HCT116 (cell line): ENCODE results near the gene KASH5. TPM values are rescaled to one million over a fixed set of nuclear protein-coding genes. Genes with fewer than 3 reads are reported as not detected.

Source experiments
- ATAC-seq: fragments of 200-7000 bp; cut with Tn5 transposase; 2 replicates; pipeline ENCODE4 v1.9.1; 2020; ENCODE audit warnings: mild to moderate bottlenecking, moderate library complexity
- BruUV-seq: library from RNA; stranded (reverse); fragments of 400-500 nt; replicated peaks from 2 replicates; lab custom pipeline; 2021; lab: Mats Ljungman, UMichigan
- CTCF ChIA-PET: fragments of 300-600 bp; sonication (Branson Sonifier 250); formaldehyde crosslinking; loops from one replicate; lab custom pipeline; 2021; ENCODE audit warnings: antibody characterized with exemption; lab: Charles Lee
- POLR2A ChIA-PET: fragments of 300-600, 350-600 bp; sonication (Branson Sonifier 250); formaldehyde crosslinking; loops from one replicate; lab custom pipeline; 2021; ENCODE audit warnings: antibody characterized with exemption; lab: Charles Lee
- RAD21 ChIA-PET, 2 experiments: fragments of 300-600 bp; sonication (Branson Sonifier 250); formaldehyde crosslinking; loops; one replicate each; lab custom pipeline; 2023; ENCODE audit warnings: low total read pairs in 2 of 2; ENCODE audit not compliant: uncharacterized antibody in 2 of 2, unreplicated experiment in 2 of 2, low non-redundant PET in 1 of 2; lab: Charles Lee
- DNase-seq: peaks from one replicate; pipeline ENCODE4 v3.0.0-alpha.2; 2010; ENCODE audit warnings: low read depth, low spot score
- H2AFZ ChIP-seq: fragments of 200-600 bp; shearing (Covaris generic), sonication (generic); 2 replicates; pipeline ENCODE4 v1.6.1; 2017; ENCODE audit warnings: low read depth, mixed run types, mixed read lengths, antibody characterized with exemption, low read length; ENCODE audit not compliant: poor library complexity, severe bottlenecking
- H3K27ac ChIP-seq: 2 replicates; pipeline ENCODE4 v1.5.1; 2012; ENCODE audit warnings: low read depth, low read length
- H3K27me3 ChIP-seq: fragments of 200-600 bp; sonication (generic); 2 replicates; pipeline ENCODE4 v1.6.1; 2016; ENCODE audit warnings: mixed run types, low read length, mixed read lengths; ENCODE audit not compliant: insufficient read depth
- H3K36me3 ChIP-seq, 2 experiments: fragments of 200-500 bp in 1 of 2; fragments of 200-600 bp in 1 of 2; sonication (Bioruptor generic) in 1 of 2; sonication (generic) in 1 of 2; 2 replicates each; pipeline versions ENCODE4 v1.5.1 to v1.6.1; 2014 to 2016; ENCODE audit warnings: low read length in 2 of 2, inconsistent platforms in 1 of 2, mixed read lengths in 1 of 2, mixed run types in 1 of 2; ENCODE audit not compliant: insufficient read depth in 2 of 2, control insufficient read depth in 1 of 2
- H3K4me1 ChIP-seq, 2 experiments: fragments of 200-600 bp in 1 of 2; sonication (generic) in 1 of 2; 2 replicates each; pipeline versions ENCODE4 v1.5.1 to v1.6.1; 2012 to 2017; ENCODE audit warnings: low read length in 2 of 2, inconsistent platforms in 1 of 2, mild to moderate bottlenecking in 1 of 2, mixed read lengths in 1 of 2, mixed run types in 1 of 2, moderate library complexity in 1 of 2; ENCODE audit not compliant: insufficient read depth in 2 of 2, control insufficient read depth in 1 of 2
- H3K4me2 ChIP-seq: fragments of 200-600 bp; sonication (generic); 2 replicates; pipeline ENCODE4 v1.6.1; 2017; ENCODE audit warnings: mixed run types, low read length, mixed read lengths
- H3K4me3 ChIP-seq, 2 experiments: fragments of 200-600 bp in 1 of 2; sonication (generic) in 1 of 2; replicated peaks in 1 of 2; 2 replicates each; pipeline ENCODE4 v1.5.1; 2011 to 2016; ENCODE audit warnings: low read length in 2 of 2, control low read depth in 1 of 2, low read depth in 1 of 2, mild to moderate bottlenecking in 1 of 2, mixed read lengths in 1 of 2, mixed run types in 1 of 2
- H3K79me2 ChIP-seq: fragments of 200-600 bp; sonication (generic); 2 replicates; pipeline ENCODE4 v1.6.1; 2017; ENCODE audit warnings: mild to moderate bottlenecking, mixed run types, low read length, moderate library complexity, mixed read lengths; ENCODE audit not compliant: insufficient read depth
- H3K9ac ChIP-seq: fragments of 200-600 bp; sonication (generic); 2 replicates; pipeline ENCODE4 v1.6.1; 2016; ENCODE audit warnings: low read length, mixed read lengths
- H3K9me2 ChIP-seq: fragments of 200-600 bp; sonication (generic), shearing (Covaris generic); 2 replicates; pipeline ENCODE4 v1.6.1; 2017; ENCODE audit warnings: mixed run types, mild to moderate bottlenecking, moderate library complexity; ENCODE audit not compliant: insufficient read depth
- H3K9me3 ChIP-seq, 2 experiments: fragments of 200-500 bp in 1 of 2; fragments of 200-600 bp in 1 of 2; sonication (Bioruptor generic) in 1 of 2; sonication (generic) in 1 of 2; 2 replicates each; pipeline ENCODE4 v1.6.1; 2014 to 2017; ENCODE audit warnings: low read length in 2 of 2, mixed read lengths in 2 of 2, inconsistent platforms in 1 of 2, low read depth in 1 of 2, mild to moderate bottlenecking in 1 of 2, mixed run types in 1 of 2, moderate library complexity in 1 of 2; ENCODE audit not compliant: control insufficient read depth in 1 of 2, insufficient read depth in 1 of 2
- H4K20me1 ChIP-seq: fragments of 200-600 bp; sonication (generic), shearing (Covaris generic); 2 replicates; pipeline ENCODE4 v1.6.1; 2017; ENCODE audit warnings: mixed run types, mild to moderate bottlenecking, moderate library complexity; ENCODE audit not compliant: insufficient read depth
- CBX3 ChIP-seq: IDR thresholded peaks from 2 replicates; pipeline ENCODE4 v1.6.1; 2012; ENCODE audit warnings: low read depth
- CEBPB ChIP-seq: IDR thresholded peaks from 2 replicates; pipeline ENCODE4 v1.6.1; 2012; ENCODE audit warnings: low read depth
- CTCF ChIP-seq, 3 experiments: fragments of 200-600 bp in 1 of 3; sonication (generic) in 1 of 3; IDR thresholded peaks in 2 of 3; conservative IDR thresholded peaks in 1 of 3; 2 replicates each; pipeline ENCODE4 v1.5.1; 2012 to 2017; ENCODE audit warnings: low read depth in 2 of 3, low read length in 2 of 3, antibody characterized with exemption in 1 of 3, borderline replicate concordance in 1 of 3, control low read depth in 1 of 3, mild to moderate bottlenecking in 1 of 3, mixed read lengths in 1 of 3, mixed run types in 1 of 3, moderate library complexity in 1 of 3; ENCODE audit not compliant: insufficient read depth in 1 of 3
- EGR1 ChIP-seq: IDR thresholded peaks from 2 replicates; pipeline ENCODE4 v1.6.1; 2012; ENCODE audit warnings: low read depth
- ELF1 ChIP-seq: IDR thresholded peaks from 2 replicates; pipeline ENCODE4 v1.6.1; 2012; ENCODE audit warnings: low read depth, borderline replicate concordance
- EZH2 ChIP-seq: fragments of 200-600 bp; sonication (generic); IDR thresholded peaks from 2 replicates; pipeline ENCODE4 v1.6.1; 2017; ENCODE audit warnings: antibody characterized with exemption, mixed run types
- EZH2phosphoT487 ChIP-seq: fragments of 200-600 bp; IDR thresholded peaks from 2 replicates; pipeline ENCODE4 v1.6.1; 2018; ENCODE audit warnings: antibody characterized with exemption, borderline replicate concordance
- FOSL1 ChIP-seq: IDR thresholded peaks from 2 replicates; pipeline ENCODE4 v1.6.1; 2012; ENCODE audit warnings: low read depth
- JUND ChIP-seq: IDR thresholded peaks from 2 replicates; pipeline ENCODE4 v1.6.1; 2012
- MAX ChIP-seq: IDR thresholded peaks from 2 replicates; pipeline ENCODE4 v1.6.1; 2012
- POLR2A ChIP-seq: IDR thresholded peaks from 2 replicates; pipeline ENCODE4 v1.7.0; 2011; ENCODE audit warnings: borderline replicate concordance; ENCODE audit not compliant: insufficient read depth, insufficient read length; ENCODE audit errors: extremely low read depth
- POLR2AphosphoS5 ChIP-seq: IDR thresholded peaks from 2 replicates; pipeline ENCODE4 v1.6.1; 2011; ENCODE audit warnings: mild to moderate bottlenecking, low read depth, low read length, moderate library complexity
- RAD21 ChIP-seq: IDR thresholded peaks from 2 replicates; pipeline ENCODE4 v1.6.1; 2012; ENCODE audit warnings: low read depth, mild to moderate bottlenecking
- SIN3A ChIP-seq: IDR thresholded peaks from 2 replicates; pipeline ENCODE4 v1.6.1; 2012; ENCODE audit warnings: low read depth
- SP1 ChIP-seq: IDR thresholded peaks from 2 replicates; pipeline ENCODE4 v1.6.1; 2012; ENCODE audit warnings: low read depth
- SRF ChIP-seq: IDR thresholded peaks from 2 replicates; pipeline ENCODE4 v1.6.1; 2012; ENCODE audit warnings: low read depth
- TCF7L2 ChIP-seq: IDR thresholded peaks from 2 replicates; pipeline ENCODE4 v1.7.0; 2011; ENCODE audit warnings: borderline replicate concordance, inconsistent platforms; ENCODE audit not compliant: insufficient read depth, insufficient read length; ENCODE audit errors: extremely low read depth
- YY1 ChIP-seq: IDR thresholded peaks from 2 replicates; pipeline ENCODE4 v1.6.1; 2011; ENCODE audit warnings: low read length, low read depth, moderate library complexity, mild to moderate bottlenecking; ENCODE audit not compliant: insufficient replicate concordance; ENCODE audit errors: extremely low read depth
- ZFX ChIP-seq: fragments of 450-650 bp; IDR thresholded peaks from 2 replicates; pipeline ENCODE4 v1.6.1; 2017
- ZNF274 ChIP-seq: fragments of 200-500 bp; sonication (Bioruptor generic); IDR thresholded peaks from 2 replicates; pipeline ENCODE4 v1.6.1; 2014; ENCODE audit warnings: mild to moderate bottlenecking, low read depth, low read length, inconsistent platforms
- intact Hi-C: fragments of 100-400 bp; cut with micrococcal nuclease; formaldehyde crosslinking; loops from 2 replicates; pipeline ENCODE4 v1.10.0; 2022
- total RNA-seq: library from RNA; stranded (reverse); gene quantifications from one replicate; pipeline ENCODE4 v1.2.1, GENCODE V29; 2021; ENCODE audit not compliant: unreplicated experiment

Gene KASH5
- total RNA-seq, 1 experiment from 2014 or later, result not detected

GRCh38 chr19:49461656-49462055, 73.6 kb downstream of the KASH5 start:
- H2AFZ ChIP-seq, result no peak overlapping the region
- H3K4me2 ChIP-seq, result no peak overlapping the region
- no TSS peak for BruUV-seq
- TF ChIP-seq CEBPB, result no peak
- TF ChIP-seq SRF, result no peak
- no peak for TF ChIP-seq ZFX
- TF ChIP-seq ZNF274, result no peak
- no peak for TF ChIP-seq POLR2A
- no peak for TF ChIP-seq POLR2AphosphoS5
- no peak for TF ChIP-seq EGR1
- TF ChIP-seq JUND, result no peak
- no peak for TF ChIP-seq CTCF (IDR thresholded peaks at IDR 0.05 in 2 of 3, conservative IDR thresholded peaks at IDR 0.05 in 1 of 3; ENCODE audit: borderline replicate concordance in 1 of 3, insufficient read depth in 1 of 3, low read depth in 2 of 3, low read length in 2 of 3)
- no peak for TF ChIP-seq SIN3A
- no peak for TF ChIP-seq EZH2phosphoT487
- TF ChIP-seq CBX3, result no peak
- TF ChIP-seq RAD21, result no peak
- TF ChIP-seq SP1, result no peak
- no peak for TF ChIP-seq ELF1
- TF ChIP-seq FOSL1, result no peak
- TF ChIP-seq EZH2, result no peak
- no peak for TF ChIP-seq MAX
- TF ChIP-seq TCF7L2, result no peak
- no peak for TF ChIP-seq YY1
- TF ChIP-seq, all 23 proteins: peak for 0
- RAD21 ChIA-PET, result no interaction called here
- Histone ChIP-seq H3K4me1 (no peaks in the 10 kb centered on the region), H3K4me3 (no peak overlapping the region), H3K27me3 (no peaks in the 10 kb centered on the region), H3K27ac (no peak overlapping the region), H4K20me1 (no peaks in the 10 kb centered on the region), H3K9ac (no peak overlapping the region), H3K9me2 (no peaks in the 10 kb centered on the region), H3K36me3 (no peaks in the 10 kb centered on the region), H3K79me2 (no peaks in the 10 kb centered on the region), H3K9me3 (no peaks in the 10 kb centered on the region)
- POLR2A ChIA-PET, result no interaction called here
- DNase-seq (no peak), ATAC-seq (no peak)
- CTCF ChIA-PET, result no interaction called here
- intact Hi-C loops, result no loop called here
